ENCODE measurements around the gene DENND1A. TPM values are rescaled to one million over a fixed set of nuclear protein-coding genes. Genes with fewer than 3 reads are reported as not detected.

Gene DENND1A
- total and polyA plus RNA-seq, 2 of the 13 experiments (the other 11 are each of a cell fraction or from before 2014, with no cell fraction given) = 14.8 to 30.1 TPM

DNA sequence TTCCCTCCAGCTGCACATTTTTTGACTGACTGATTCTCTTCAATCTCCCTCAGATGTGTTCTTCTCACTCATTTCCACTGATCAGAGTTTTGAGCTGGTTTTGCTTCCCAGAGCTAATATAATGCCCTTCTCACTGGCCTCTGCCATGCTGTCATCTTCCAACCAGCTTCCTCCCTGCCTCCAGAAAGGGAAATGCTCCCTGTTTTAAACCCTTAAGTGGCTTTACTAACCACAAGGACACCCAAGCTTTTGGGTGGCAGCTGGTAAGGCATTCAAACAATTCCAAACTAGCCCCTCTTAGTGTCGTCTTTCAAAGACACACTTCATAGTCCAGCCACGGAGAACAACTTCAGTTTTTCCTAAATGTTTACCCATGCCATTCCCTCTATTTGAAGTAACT lies 401.4 kb downstream of the DENND1A start:
- no peak for TF ChIP-seq ZNF660 (CRISPR knock-in tag; IDR thresholded peaks at IDR 0.05; ENCODE audit: borderline replicate concordance, low read depth)
- TF ChIP-seq, protein P1, sequence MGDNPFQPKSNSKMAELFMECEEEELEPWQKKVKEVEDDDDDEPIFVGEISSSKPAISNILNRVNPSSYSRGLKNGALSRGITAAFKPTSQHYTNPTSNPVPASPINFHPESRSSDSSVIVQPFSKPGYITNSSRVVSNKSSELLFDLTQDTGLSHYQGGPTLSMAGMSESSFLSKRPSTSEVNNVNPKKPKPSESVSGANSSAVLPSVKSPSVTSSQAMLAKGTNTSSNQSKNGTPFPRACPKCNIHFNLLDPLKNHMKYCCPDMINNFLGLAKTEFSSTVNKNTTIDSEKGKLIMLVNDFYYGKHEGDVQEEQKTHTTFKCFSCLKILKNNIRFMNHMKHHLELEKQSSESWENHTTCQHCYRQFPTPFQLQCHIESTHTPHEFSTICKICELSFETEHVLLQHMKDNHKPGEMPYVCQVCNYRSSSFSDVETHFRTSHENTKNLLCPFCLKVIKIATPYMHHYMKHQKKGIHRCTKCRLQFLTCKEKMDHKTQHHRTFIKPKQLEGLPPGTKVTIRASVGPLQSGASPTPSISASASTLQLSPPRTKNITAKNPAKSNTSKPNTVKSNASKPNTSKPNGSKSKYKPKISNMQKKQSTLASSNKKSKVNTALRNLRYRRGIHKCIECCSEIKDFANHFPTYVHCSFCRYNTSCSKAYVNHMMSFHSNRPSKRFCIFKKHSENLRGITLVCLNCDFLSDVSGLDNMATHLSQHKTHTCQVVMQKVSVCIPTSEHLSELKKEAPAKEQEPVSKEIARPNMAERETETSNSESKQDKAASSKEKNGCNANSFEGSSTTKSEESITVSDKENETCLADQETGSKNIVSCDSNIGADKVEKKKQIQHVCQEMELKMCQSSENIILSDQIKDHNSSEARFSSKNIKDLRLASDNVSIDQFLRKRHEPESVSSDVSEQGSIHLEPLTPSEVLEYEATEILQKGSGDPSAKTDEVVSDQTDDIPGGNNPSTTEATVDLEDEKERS (CRISPR knock-in tag; IDR thresholded peaks at IDR 0.05) = no peak
- no peak for TF ChIP-seq THYN1 (CRISPR knock-in tag; IDR thresholded peaks at IDR 0.05; ENCODE audit: borderline replicate concordance, low read depth)
- no peak for TF ChIP-seq IRF2 (CRISPR knock-in tag; IDR thresholded peaks at IDR 0.05)
- TF ChIP-seq HNRNPK (IDR thresholded peaks at IDR 0.05; ENCODE audit: low read depth, low read length, poor library complexity, severe bottlenecking) = no peak
- TF ChIP-seq, protein P2, sequence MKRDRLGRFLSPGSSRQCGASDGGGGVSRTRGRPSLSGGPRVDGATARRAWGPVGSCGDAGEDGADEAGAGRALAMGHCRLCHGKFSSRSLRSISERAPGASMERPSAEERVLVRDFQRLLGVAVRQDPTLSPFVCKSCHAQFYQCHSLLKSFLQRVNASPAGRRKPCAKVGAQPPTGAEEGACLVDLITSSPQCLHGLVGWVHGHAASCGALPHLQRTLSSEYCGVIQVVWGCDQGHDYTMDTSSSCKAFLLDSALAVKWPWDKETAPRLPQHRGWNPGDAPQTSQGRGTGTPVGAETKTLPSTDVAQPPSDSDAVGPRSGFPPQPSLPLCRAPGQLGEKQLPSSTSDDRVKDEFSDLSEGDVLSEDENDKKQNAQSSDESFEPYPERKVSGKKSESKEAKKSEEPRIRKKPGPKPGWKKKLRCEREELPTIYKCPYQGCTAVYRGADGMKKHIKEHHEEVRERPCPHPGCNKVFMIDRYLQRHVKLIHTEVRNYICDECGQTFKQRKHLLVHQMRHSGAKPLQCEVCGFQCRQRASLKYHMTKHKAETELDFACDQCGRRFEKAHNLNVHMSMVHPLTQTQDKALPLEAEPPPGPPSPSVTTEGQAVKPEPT (CRISPR knock-in tag; IDR thresholded peaks at IDR 0.05; ENCODE audit: low read depth) = no peak
- no peak for TF ChIP-seq XBP1 (CRISPR knock-in tag; IDR thresholded peaks at IDR 0.05)
- TF ChIP-seq REPIN1 (CRISPR knock-in tag; IDR thresholded peaks at IDR 0.05; ENCODE audit: borderline replicate concordance, low read depth) = no peak
- no peak overlapping the region for H2AFZ ChIP-seq (ENCODE audit: low read length)
- no peak overlapping the region for H3K4me2 ChIP-seq (ENCODE audit: low read depth, low read length)
- no peak overlapping the region for H3K9ac ChIP-seq (ENCODE audit: insufficient read depth, low read depth, low read length)
- peaks cover 8% of the 10 kb centered on the region for H3K9me3 ChIP-seq (ENCODE audit: low read length)
- intact Hi-C loops (cut with micrococcal nuclease; ENCODE audit: unreplicated experiment) (no loop called here), in situ Hi-C loops (cut with HindIII; ENCODE audit: extremely low pct_ligation_motif_present, low pct_unique_long_range_greater_than_20kb) (no loop called here)
- no peak for FAIRE-seq
- H4K20me1 ChIP-seq (ENCODE audit: insufficient read depth, low read length) = no peaks in the 10 kb centered on the region
- 79% methylated on average over 2 of the region's 2 CpGs for WGBS (ENCODE audit: low lambda C conversion rate)
- no peaks in the 10 kb centered on the region for H3K27me3 ChIP-seq (ENCODE audit: control insufficient read depth in 1 of 2, insufficient read depth in 2 of 2, low read length in 2 of 2)
- H3K79me2 ChIP-seq (ENCODE audit: insufficient read depth, low read length) = no peaks in the 10 kb centered on the region
- no peak for DNase-seq (ENCODE audit: low spot score)
- H3K4me3 ChIP-seq (replicated peaks in 1 of 3; ENCODE audit: insufficient read depth in 1 of 3, low read depth in 2 of 3, low read length in 3 of 3) = no peak overlapping the region
- ATAC-seq = no peak
- no peak overlapping the region for H3K27ac ChIP-seq (ENCODE audit: extremely low read length, insufficient read depth, low read length)
- ChIA-PET POLR2A (no interaction called here), CTCF (ENCODE audit: low intra/inter-chr PET ratio, low total read pairs) (no interaction called here)
- peaks cover 18% of the 10 kb centered on the region for H3K4me1 ChIP-seq (ENCODE audit: insufficient read depth, low read length)
- no TSS peak for BruUV-seq (replicated peaks)
- H3K36me3 ChIP-seq (replicated peaks in 1 of 2; ENCODE audit: control insufficient read depth in 1 of 2, insufficient read depth in 2 of 2, low read length in 2 of 2) = peaks cover 2 to 3% of the 10 kb centered on the region in 2 experiments; a peak in 3 of 5 replicates
